Vagina (tissue), 2 donors: ENCODE measurements around the gene MKNK2. TPM values are rescaled to one million over a fixed set of nuclear protein-coding genes. Genes with fewer than 3 reads are reported as not detected.
"Not testable (repeated sequence)": the region's sequence is repeated elsewhere in the genome, so short reads cannot be mapped to it uniquely, and the experiment has no call there.

Experiments
- DNase-seq, 2 donors: peaks; one replicate each; pipeline ENCODE4 v3.0.0-alpha.2; 2017; ENCODE audit errors: extremely low spot score in 2 of 2
- H3K27ac ChIP-seq: fragments of 200-600 bp; sonication (generic); one replicate; pipeline ENCODE4 v1.5.1; 2019
- H3K27me3 ChIP-seq: fragments of 200-600 bp; sonication (generic); one replicate; pipeline ENCODE4 v1.5.1; 2019
- H3K36me3 ChIP-seq, 2 donors: fragments of 200-600 bp; sonication (generic); one replicate each; pipeline ENCODE4 v1.5.1; 2017 to 2019
- H3K4me1 ChIP-seq: fragments of 200-600 bp; sonication (generic); one replicate; pipeline ENCODE4 v1.5.1; 2019
- H3K4me3 ChIP-seq, 2 donors: fragments of 200-600 bp; sonication (generic); 1 replicate in 1 of 2; 2 replicates in 1 of 2; pipeline ENCODE4 v1.5.1; 2016 to 2019
- H3K9me3 ChIP-seq: fragments of 200-600 bp; sonication (generic); one replicate; pipeline ENCODE4 v1.5.1; 2019
- CTCF ChIP-seq, 3 experiments: fragments of 450-650 bp in 2 of 3; fragments of 200-600 bp in 1 of 3; sonication (generic) in 1 of 3; IDR thresholded peaks; one replicate each; pipeline ENCODE4 v1.5.1; 2017 to 2019; ENCODE audit warnings: antibody characterized with exemption in 3 of 3, mild to moderate bottlenecking in 2 of 3, moderate library complexity in 2 of 3
- POLR2A ChIP-seq, 2 donors: fragments of 450-650 bp; IDR thresholded peaks; one replicate each; pipeline ENCODE4 v1.6.1; 2017; ENCODE audit warnings: antibody characterized with exemption in 2 of 2, mild to moderate bottlenecking in 2 of 2, moderate library complexity in 2 of 2
- POLR2AphosphoS5 ChIP-seq, 2 donors: sonication (generic); formaldehyde crosslinking; IDR thresholded peaks; one replicate each; pipeline ENCODE4 v1.9.0; 2017; ENCODE audit warnings: antibody characterized with exemption in 2 of 2, mild to moderate bottlenecking in 2 of 2, low read depth in 1 of 2; ENCODE audit not compliant: insufficient read depth in 1 of 2
- intact Hi-C: fragments of 100-400 bp; cut with DNase I; formaldehyde crosslinking; loops from one replicate; pipeline ENCODE4 v1.15.1; 2023
- total RNA-seq: library from RNA; depleted of rRNA; stranded (reverse); fragments of >200 nt; gene quantifications from one replicate; pipeline ENCODE4 v1.2.3, GENCODE V29; 2016

The MKNK2 gene
- total RNA-seq, 1 donor from 2014 or later = 185 TPM

- no peak for DNase-seq
- Histone ChIP-seq H3K4me1 (peaks cover 36% of the 10 kb centered on the region), H3K27ac (no peak overlapping the region), H3K27me3 (no peaks in the 10 kb centered on the region), H3K4me3 (no peak overlapping the region), H3K36me3 (peaks cover 0 to 29% of the 10 kb centered on the region in 2 donors), H3K9me3 (no peaks in the 10 kb centered on the region)
- TF ChIP-seq POLR2AphosphoS5 (IDR thresholded peaks at IDR 0.05; ENCODE audit: insufficient read depth in 1 of 2, low read depth in 1 of 2) = no peak
- TF ChIP-seq POLR2A (IDR thresholded peaks at IDR 0.05) = no peak
- intact Hi-C loops = no loop called here
Observed at GRCh38 chr19:2097886-2098327, 46.9 kb upstream of the MKNK2 start.

- Histone ChIP-seq H3K9me3 (no peaks in the 10 kb centered on the region), H3K4me3 (peak overlapping the region; percentile 35 to 59), H3K27me3 (no peaks in the 10 kb centered on the region), H3K27ac (peak overlapping the region; percentile 91), H3K4me1 (peaks cover 38% of the 10 kb centered on the region), H3K36me3 (peaks cover 0 to 29% of the 10 kb centered on the region in 2 donors)
- intact Hi-C loops = no loop called here
- DNase-seq = no peak
- peak in 1 of 2 donors; percentile 17 for TF ChIP-seq POLR2AphosphoS5 (IDR thresholded peaks at IDR 0.05; ENCODE audit: insufficient read depth in 1 of 2, low read depth in 1 of 2)
- TF ChIP-seq POLR2A (IDR thresholded peaks at IDR 0.05) = no peak
Observed at GRCh38 chr19:2097203-2097885, 46.3 kb upstream of the MKNK2 start.

DNA sequence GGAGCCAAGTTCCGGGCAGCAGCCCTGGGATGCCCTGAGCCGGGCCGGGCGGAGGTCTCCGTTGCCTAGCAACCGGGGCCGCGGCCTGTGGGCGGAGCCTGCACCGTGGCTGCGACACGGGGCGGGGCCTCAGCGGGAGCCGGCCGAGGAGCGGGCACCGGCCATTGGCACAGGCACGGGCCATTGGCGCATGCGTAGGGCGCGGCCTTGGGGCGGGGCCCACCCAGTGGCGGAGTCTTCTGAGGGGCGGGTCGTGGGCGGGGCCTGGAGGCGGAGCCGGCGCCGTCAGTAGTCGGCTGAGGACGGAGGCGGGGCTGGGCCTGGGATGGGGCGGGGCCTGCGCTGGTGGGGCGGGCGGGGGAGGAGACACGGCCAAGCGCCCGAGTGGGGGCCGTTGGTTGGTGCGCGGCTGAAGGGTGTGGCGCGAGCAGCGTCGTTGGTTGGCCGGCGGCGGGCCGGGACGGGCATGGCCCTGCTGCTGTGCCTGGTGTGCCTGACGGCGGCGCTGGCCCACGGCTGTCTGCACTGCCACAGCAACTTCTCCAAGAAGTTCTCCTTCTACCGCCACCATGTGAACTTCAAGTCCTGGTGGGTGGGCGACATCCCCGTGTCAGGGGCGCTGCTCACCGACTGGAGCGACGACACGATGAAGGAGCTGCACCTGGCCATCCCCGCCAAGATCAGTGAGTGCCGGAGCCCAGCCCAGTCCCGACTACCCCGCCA is 45.6 kb upstream of the MKNK2 start, which contains the start of gene IZUMO4:
TSS of gene IZUMO4 (plus strand) at position 436 of the 723 bp plus-strand sequence. CDS start at position 467, 31 bp downstream.
- intact Hi-C loops = no loop called here
- DNase-seq = peak; percentile 97 to 99
- peaks cover 45% of the 10 kb centered on the region for H3K4me1 ChIP-seq
- H3K36me3 ChIP-seq = peaks cover 0 to 24% of the 10 kb centered on the region in 2 donors
- TF ChIP-seq CTCF (IDR thresholded peaks at IDR 0.05) (peak in 1 of 3 experiments; percentile 26), POLR2AphosphoS5 (IDR thresholded peaks at IDR 0.05; ENCODE audit: insufficient read depth in 1 of 2, low read depth in 1 of 2) (peak in 1 of 2 donors; percentile 24), POLR2A (IDR thresholded peaks at IDR 0.05) (peak in 1 of 2 donors; percentile 4)
- peak within 1 kb of the TSS; percentile 91 for H3K27ac ChIP-seq
- H3K4me3 ChIP-seq = peak within 1 kb of the TSS; percentile 59 to 63
- no peaks in the 10 kb centered on the region for H3K9me3 ChIP-seq
- no peaks in the 10 kb centered on the region for H3K27me3 ChIP-seq

DNA sequence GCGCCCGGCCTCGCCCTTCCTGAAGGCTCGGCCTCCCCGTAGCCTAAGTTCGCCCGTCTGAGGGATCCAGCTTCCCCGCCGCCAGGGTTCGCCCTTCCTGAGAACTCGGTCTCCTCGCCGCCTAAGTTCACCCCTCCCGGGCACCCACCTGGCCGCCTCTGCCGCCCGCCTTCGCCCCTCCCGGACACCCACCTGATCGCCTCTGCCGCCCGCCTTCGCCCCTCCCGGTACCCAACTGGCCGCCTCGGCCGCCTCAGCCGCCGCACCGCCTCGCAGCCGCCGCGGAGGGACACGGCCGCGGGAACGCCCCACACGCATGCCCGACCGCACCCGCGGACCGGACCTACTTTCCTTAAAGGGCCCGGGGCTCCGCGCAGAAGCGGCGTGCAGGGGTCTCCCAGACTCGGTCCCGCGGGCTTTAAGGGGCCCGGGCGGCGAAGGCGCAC is 45.0 kb upstream of the MKNK2 start, which contains the start of gene MOB3A:
TSS of gene MOB3A (minus strand) at position 293 of the 446 bp plus-strand sequence. CDS start 17,766 bp downstream, outside the sequence.
- peak within 1 kb of the TSS; percentile 59 to 63 for H3K4me3 ChIP-seq
- no peaks in the 10 kb centered on the region for H3K27me3 ChIP-seq
- peaks cover 50% of the 10 kb centered on the region for H3K4me1 ChIP-seq
- peaks cover 0 to 18% of the 10 kb centered on the region in 2 donors for H3K36me3 ChIP-seq
- peak in 2 of 3 experiments; percentile 12 to 53 for TF ChIP-seq CTCF (IDR thresholded peaks at IDR 0.05)
- TF ChIP-seq POLR2A (IDR thresholded peaks at IDR 0.05) = peak in 1 of 2 donors; percentile 82
- peak in 1 of 2 donors; percentile 78 for TF ChIP-seq POLR2AphosphoS5 (IDR thresholded peaks at IDR 0.05; ENCODE audit: insufficient read depth in 1 of 2, low read depth in 1 of 2)
- peak in 1 of 2 donors; percentile 94 for DNase-seq
- intact Hi-C loops = no loop called here
- peak within 1 kb of the TSS; percentile 91 for H3K27ac ChIP-seq
- no peaks in the 10 kb centered on the region for H3K9me3 ChIP-seq

- H3K36me3 ChIP-seq, DNase-seq, H3K4me3 ChIP-seq, intact Hi-C loops, H3K9me3 ChIP-seq, H3K27me3 ChIP-seq: not testable (repeated sequence)
- peaks cover 82% of the 10 kb centered on the region for H3K4me1 ChIP-seq
- H3K27ac ChIP-seq = peak overlapping the region; percentile 72
Observed at GRCh38 chr19:2091926-2092525, 41.0 kb upstream of the MKNK2 start.

GRCh38 chr19:2089727-2090053 is 38.6 kb upstream of the MKNK2 start:
- TF ChIP-seq POLR2A (IDR thresholded peaks at IDR 0.05) = no peak
- no peak for TF ChIP-seq POLR2AphosphoS5 (IDR thresholded peaks at IDR 0.05; ENCODE audit: insufficient read depth in 1 of 2, low read depth in 1 of 2)
- no peak for TF ChIP-seq CTCF (IDR thresholded peaks at IDR 0.05)
- peaks cover 92% of the 10 kb centered on the region for H3K4me1 ChIP-seq
- intact Hi-C loops = no loop called here

More at GRCh38 chr19:2089727-2090053, 38.6 kb upstream of the MKNK2 start:
- no peak overlapping the region for H3K4me3 ChIP-seq
- H3K9me3 ChIP-seq = no peaks in the 10 kb centered on the region
- no peaks in the 10 kb centered on the region for H3K36me3 ChIP-seq
- DNase-seq = no peak
- peak overlapping the region; percentile 72 for H3K27ac ChIP-seq
- no peaks in the 10 kb centered on the region for H3K27me3 ChIP-seq
